Activated T-cell treated with anti-CD3 and anti-CD28 coated beads, Interleukin-2, amount 50 U/mL, for 72 hours (primary cell): ENCODE results near the gene PEX13. TPM values are rescaled to one million over a fixed set of nuclear protein-coding genes. Genes with fewer than 3 reads are reported as not detected.
"Not testable (repeated sequence)": the region's sequence is repeated elsewhere in the genome, so short reads cannot be mapped to it uniquely, and the experiment has no call there.

Source experiments
- ATAC-seq, 2 donors: fragments of 150-1000 bp; cut with Tn5 transposase; replicated peaks in 1 of 2; 2 replicates each; pipeline ENCODE4 v1.10.0; 2021; ENCODE audit warnings: moderate library complexity in 2 of 2, mild to moderate bottlenecking in 1 of 2
- DNase-seq, 2 donors: peaks; one replicate each; pipeline ENCODE4 v3.0.0; 2021 to 2022; ENCODE audit warnings: mixed read lengths in 1 of 2
- H3K27ac Mint-ChIP-seq: one replicate; pipeline ENCODE4 v1.8.0; 2022; ENCODE audit warnings: mild to moderate bottlenecking, moderate library complexity, mixed read lengths
- H3K27me3 Mint-ChIP-seq: one replicate; pipeline ENCODE4 v1.8.0; 2022; ENCODE audit warnings: low read depth, mixed read lengths
- H3K36me3 Mint-ChIP-seq, 2 donors: one replicate each; pipeline ENCODE4 v1.8.0; 2022; ENCODE audit warnings: mixed read lengths in 2 of 2, mild to moderate bottlenecking in 1 of 2; ENCODE audit not compliant: insufficient read depth in 2 of 2
- H3K4me1 Mint-ChIP-seq: one replicate; pipeline ENCODE4 v1.8.0; 2022; ENCODE audit warnings: low read depth, mixed read lengths
- H3K4me3 Mint-ChIP-seq, 2 donors: one replicate each; pipeline ENCODE4 v1.8.0; 2022; ENCODE audit warnings: mild to moderate bottlenecking in 2 of 2, mixed read lengths in 2 of 2, moderate library complexity in 2 of 2
- H3K9me3 Mint-ChIP-seq, 2 donors: one replicate each; pipeline ENCODE4 v1.8.0; 2022; ENCODE audit warnings: mixed read lengths in 2 of 2
- total RNA-seq, 2 donors: library from RNA; stranded (reverse); gene quantifications; one replicate each; pipeline ENCODE4 v1.2.3, GENCODE V29; 2022

PEX13 gene
- total RNA-seq, 2 donors from 2014 or later = 19.4 to 27.1 TPM

DNA sequence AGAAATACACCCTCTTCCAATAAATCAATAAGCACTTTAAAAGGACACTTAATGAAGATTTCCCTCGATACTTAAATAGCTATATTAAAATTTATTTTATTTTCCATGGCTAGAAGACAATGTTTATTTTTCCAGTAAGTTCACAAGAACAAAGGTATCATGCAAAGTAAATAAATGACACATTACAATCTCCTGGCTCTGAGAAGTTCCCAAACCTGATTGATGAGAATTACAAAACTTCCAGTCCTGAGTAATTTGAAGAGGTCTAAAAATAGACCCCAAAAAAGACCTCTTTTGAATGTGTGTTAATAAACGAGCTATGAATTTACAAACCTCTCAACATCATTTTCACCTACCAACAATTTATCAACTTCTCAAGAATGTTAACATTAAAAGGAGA, 1.5 kb upstream of the PEX13 start:
- Mint-ChIP-seq H3K4me1 (peaks cover 68% of the 10 kb centered on the region), H3K4me3 (peak overlapping the region; percentile 98 to 99), H3K27ac (peak overlapping the region; percentile 98), H3K27me3 (no peaks in the 10 kb centered on the region), H3K36me3 (peaks cover 1 to 2% of the 10 kb centered on the region in 2 donors), H3K9me3 (no peaks in the 10 kb centered on the region)
- DNase-seq = no peak
- no peak for ATAC-seq

GRCh38 chr2:61016392-61017002, 1.0 kb upstream of the PEX13 start:
- H3K9me3 Mint-ChIP-seq = no peaks in the 10 kb centered on the region
- peak; percentile 67 to 74 for DNase-seq
- peak; percentile 55 to 63 for ATAC-seq

DNA sequence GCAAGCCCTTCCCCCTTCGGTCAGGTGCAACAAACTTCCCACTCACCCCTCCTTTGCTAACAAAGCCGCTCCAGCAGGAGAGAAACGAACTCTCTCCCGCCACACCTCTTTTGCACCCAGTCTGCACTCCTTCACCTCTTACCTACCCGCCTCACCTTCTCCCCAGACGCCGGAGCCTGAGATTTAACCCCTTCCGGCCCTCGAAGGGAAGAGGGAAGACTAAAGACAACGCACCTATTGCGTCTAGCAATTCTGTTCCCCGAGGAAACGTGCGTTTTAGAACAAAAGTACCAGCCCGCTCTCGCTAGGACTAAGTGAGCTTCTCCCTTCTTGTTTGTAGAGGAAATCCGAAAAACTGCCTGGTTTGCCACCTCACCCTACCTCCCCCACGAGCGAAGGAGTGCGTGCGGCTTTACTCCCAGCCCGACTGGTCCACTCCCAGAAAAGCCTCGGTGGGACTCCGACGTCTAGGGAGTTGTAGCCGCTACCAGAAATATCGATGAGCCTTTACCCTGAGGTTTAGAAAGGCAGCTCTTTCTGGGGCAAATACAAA, 441 bp upstream of the PEX13 start:
- Mint-ChIP-seq H3K4me1 (peaks cover 62% of the 10 kb centered on the region), H3K27me3 (no peaks in the 10 kb centered on the region), H3K36me3 (peaks cover 5 to 6% of the 10 kb centered on the region in 2 donors), H3K27ac (peak overlapping the region; percentile 98), H3K4me3 (peak overlapping the region; percentile 98 to 99), H3K9me3 (peaks cover 0 to 2% of the 10 kb centered on the region in 2 donors)
- peak; percentile 75 to 77 for ATAC-seq
- DNase-seq = peak; percentile 74

More at GRCh38 chr2:61016392-61017002, 1.0 kb upstream of the PEX13 start:
- peak overlapping the region; percentile 98 to 99 for H3K4me3 Mint-ChIP-seq
- H3K36me3 Mint-ChIP-seq = peaks cover 2% of the 10 kb centered on the region in 2 donors
- H3K27ac Mint-ChIP-seq = peak overlapping the region; percentile 98
- peaks cover 68% of the 10 kb centered on the region for H3K4me1 Mint-ChIP-seq
- no peaks in the 10 kb centered on the region for H3K27me3 Mint-ChIP-seq

GRCh38 chr2:61018318-61018755, 817 bp downstream of the PEX13 start:
- peak overlapping the region; percentile 98 for H3K27ac Mint-ChIP-seq
- ATAC-seq (no peak), DNase-seq (no peak)
- peaks cover 0 to 3% of the 10 kb centered on the region in 2 donors for H3K9me3 Mint-ChIP-seq
- H3K4me3 Mint-ChIP-seq = peak overlapping the region; percentile 98 to 99
- H3K27me3 Mint-ChIP-seq = no peaks in the 10 kb centered on the region
- peaks cover 51% of the 10 kb centered on the region for H3K4me1 Mint-ChIP-seq
- peaks cover 7 to 8% of the 10 kb centered on the region in 2 donors for H3K36me3 Mint-ChIP-seq

GRCh38 chr2:61018798-61019197, 1.3 kb downstream of the PEX13 start:
- Mint-ChIP-seq H3K4me3 (peak overlapping the region; percentile 98 to 99), H3K4me1 (peaks cover 48% of the 10 kb centered on the region), H3K27me3 (no peaks in the 10 kb centered on the region), H3K9me3 (peaks cover 0 to 3% of the 10 kb centered on the region in 2 donors), H3K36me3 (peaks cover 7 to 8% of the 10 kb centered on the region in 2 donors), H3K27ac (peak overlapping the region; percentile 98)
- ATAC-seq = no peak
- DNase-seq = no peak

DNA sequence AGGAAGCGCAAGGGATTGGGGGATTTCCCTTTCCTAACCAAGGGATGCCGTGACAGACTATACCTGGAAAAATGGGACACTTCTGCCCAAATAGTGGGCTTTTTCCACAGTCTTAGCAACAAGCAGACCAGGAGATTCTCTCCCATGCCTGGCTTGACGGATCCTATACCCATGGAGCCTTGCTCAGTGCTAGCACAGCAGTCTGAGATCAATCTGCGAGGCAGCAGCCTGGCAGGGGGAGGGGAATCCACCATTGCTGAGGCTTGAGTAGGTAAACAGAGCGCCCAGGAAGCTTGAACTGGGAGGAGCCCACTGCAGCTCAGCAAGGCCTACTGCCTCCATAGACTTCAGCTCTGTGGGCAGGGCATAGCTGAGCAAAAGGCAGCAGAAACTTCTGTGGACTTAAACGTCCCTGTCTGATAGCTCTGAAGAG, 3.7 kb downstream of the PEX13 start:
- DNase-seq (no peak), ATAC-seq (no peak)
- H3K4me1 Mint-ChIP-seq = peaks cover 34% of the 10 kb centered on the region
- H3K9me3 Mint-ChIP-seq = peaks cover 0 to 3% of the 10 kb centered on the region in 2 donors
- H3K36me3 Mint-ChIP-seq = peaks cover 10 to 11% of the 10 kb centered on the region in 2 donors
- H3K4me3 Mint-ChIP-seq = no peak overlapping the region
- no peak overlapping the region for H3K27ac Mint-ChIP-seq
- H3K27me3 Mint-ChIP-seq = no peaks in the 10 kb centered on the region

- Mint-ChIP-seq H3K27me3 (no peaks in the 10 kb centered on the region), H3K36me3 (peaks cover 12 to 13% of the 10 kb centered on the region in 2 donors), H3K4me3 (no peak overlapping the region), H3K9me3 (peaks cover 0 to 3% of the 10 kb centered on the region in 2 donors), H3K27ac (no peak overlapping the region), H3K4me1 (peaks cover 26% of the 10 kb centered on the region)
- DNase-seq (no peak), ATAC-seq (no peak)
Measured at GRCh38 chr2:61023670-61024069, 6.2 kb downstream of the PEX13 start.

GRCh38 chr2:61029533-61029932, 12.0 kb downstream of the PEX13 start:
- Mint-ChIP-seq H3K36me3 (peaks cover 11 to 12% of the 10 kb centered on the region in 2 donors), H3K27me3 (no peaks in the 10 kb centered on the region), H3K27ac (no peak overlapping the region), H3K4me3 (no peak overlapping the region), H3K9me3 (no peaks in the 10 kb centered on the region), H3K4me1 (no peaks in the 10 kb centered on the region)
- ATAC-seq (no peak), DNase-seq (no peak)

- H3K4me3 Mint-ChIP-seq, H3K27ac Mint-ChIP-seq, ATAC-seq, H3K27me3 Mint-ChIP-seq, H3K4me1 Mint-ChIP-seq, DNase-seq: not testable (repeated sequence)
- H3K9me3 Mint-ChIP-seq = peaks cover 8 to 16% of the 10 kb centered on the region in 2 donors
- peaks cover 21 to 35% of the 10 kb centered on the region in 2 donors for H3K36me3 Mint-ChIP-seq
Measured at GRCh38 chr2:61034592-61034991, 17.1 kb downstream of the PEX13 start.

- peaks cover 19 to 35% of the 10 kb centered on the region in 2 donors for H3K36me3 Mint-ChIP-seq
- not testable (repeated sequence) for H3K27ac Mint-ChIP-seq
Measured at GRCh38 chr2:61036643-61037042, 19.1 kb downstream of the PEX13 start.

DNA sequence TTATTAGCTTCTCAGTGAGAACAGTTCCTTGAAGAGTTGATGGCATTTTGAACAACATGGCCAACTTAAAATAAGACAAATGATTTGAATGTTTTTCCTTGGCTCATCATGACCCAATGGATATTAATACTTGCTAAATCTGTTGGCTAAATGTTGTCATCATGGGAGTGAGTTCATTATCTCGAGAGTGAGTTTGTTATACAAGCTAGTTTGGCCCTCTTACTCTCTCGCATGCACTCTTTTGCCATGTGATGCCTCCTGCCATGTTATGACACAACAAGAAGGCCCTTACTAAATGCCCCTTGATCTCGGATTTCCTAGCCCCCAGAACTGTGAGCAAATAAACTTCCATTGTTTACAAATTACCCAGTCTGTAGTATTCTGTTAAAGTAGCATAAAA, 25.3 kb downstream of the PEX13 start:
- DNase-seq = no peak
- H3K4me3 Mint-ChIP-seq = no peak overlapping the region
- peaks cover 0 to 8% of the 10 kb centered on the region in 2 donors for H3K9me3 Mint-ChIP-seq
- no peaks in the 10 kb centered on the region for H3K27me3 Mint-ChIP-seq
- peaks cover 7% of the 10 kb centered on the region for H3K4me1 Mint-ChIP-seq
- ATAC-seq = no peak
- peaks cover 0 to 3% of the 10 kb centered on the region in 2 donors for H3K36me3 Mint-ChIP-seq
- no peak overlapping the region for H3K27ac Mint-ChIP-seq

More at GRCh38 chr2:61036643-61037042, 19.1 kb downstream of the PEX13 start:
- ATAC-seq, H3K4me3 Mint-ChIP-seq, H3K27me3 Mint-ChIP-seq, DNase-seq, H3K4me1 Mint-ChIP-seq: not testable (repeated sequence)
- peaks cover 8 to 16% of the 10 kb centered on the region in 2 donors for H3K9me3 Mint-ChIP-seq

DNA sequence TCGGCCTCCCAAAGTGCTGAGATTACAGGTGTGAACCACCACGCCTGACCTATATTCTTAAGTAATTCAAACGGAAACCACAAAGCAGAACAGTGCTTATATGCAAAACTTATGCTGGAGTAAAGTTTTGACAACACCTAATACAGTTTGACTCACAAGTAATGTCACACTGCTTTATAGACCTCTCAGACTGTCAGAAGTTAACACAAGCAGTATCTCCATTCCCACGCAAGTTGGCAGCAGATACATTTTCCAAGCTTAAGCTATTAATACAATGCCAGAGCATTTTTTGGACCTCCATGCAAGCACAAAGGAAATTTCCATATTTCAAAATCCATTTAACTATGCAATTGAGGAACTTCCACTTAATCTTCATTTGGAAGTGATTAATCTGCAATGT, 27.1 kb downstream of the PEX13 start:
- Mint-ChIP-seq H3K27ac (no peak overlapping the region), H3K9me3 (no peaks in the 10 kb centered on the region), H3K4me1 (peaks cover 7% of the 10 kb centered on the region), H3K27me3 (no peaks in the 10 kb centered on the region), H3K4me3 (no peak overlapping the region), H3K36me3 (peaks cover 0 to 9% of the 10 kb centered on the region in 2 donors)
- no peak for DNase-seq
- ATAC-seq = peak in 1 of 2 donors; percentile 44

DNA sequence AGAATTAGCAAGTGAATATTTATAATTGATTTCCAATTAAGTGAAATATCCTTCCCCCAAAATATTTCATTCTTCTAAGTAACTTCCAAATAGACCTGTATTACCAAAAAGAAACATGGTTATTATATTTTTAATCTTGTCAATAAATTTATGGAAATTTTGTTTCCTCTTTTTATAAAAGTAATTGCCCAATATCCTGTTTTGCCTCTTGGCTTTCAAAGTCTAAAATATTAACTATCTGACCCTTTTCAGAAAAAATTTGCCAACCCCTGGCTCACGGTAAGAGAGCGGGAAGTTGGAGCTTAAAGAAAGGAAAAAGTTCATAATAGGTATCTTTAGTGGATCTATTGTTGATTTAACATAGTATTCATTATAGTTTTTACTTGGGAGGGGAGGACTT, 27.7 kb downstream of the PEX13 start:
- no peak for ATAC-seq
- Mint-ChIP-seq H3K36me3 (peaks cover 0 to 9% of the 10 kb centered on the region in 2 donors), H3K27ac (no peak overlapping the region), H3K9me3 (no peaks in the 10 kb centered on the region), H3K4me1 (peaks cover 7% of the 10 kb centered on the region), H3K27me3 (no peaks in the 10 kb centered on the region), H3K4me3 (no peak overlapping the region)
- DNase-seq = no peak
